ENCODE measurements around the gene HTRA2.

The HTRA2 gene

GRCh38 chr2:74516650-74517049 lies 13.1 kb upstream of the HTRA2 start:
- FAIRE-seq, result no peak

GRCh38 chr2:74522516-74522915 lies 7.2 kb upstream of the HTRA2 start:
- FAIRE-seq, result no peak

- no peak for FAIRE-seq
Observed at GRCh38 chr2:74524005-74524404, 5.7 kb upstream of the HTRA2 start.

- FAIRE-seq, result no peak
Observed at GRCh38 chr2:74524955-74525716, 4.6 kb upstream of the HTRA2 start.

GRCh38 chr2:74525717-74526648 lies 3.8 kb upstream of the HTRA2 start, which contains the start of gene DQX1:
Gene DQX1, minus strand, starts transcription at chr2:74526231. Its CDS starts 502 bp downstream, at chr2:74525729.
- peak; percentile 53 for FAIRE-seq

GRCh38 chr2:74526649-74527230 lies 3.0 kb upstream of the HTRA2 start:
- FAIRE-seq, result no peak

GRCh38 chr2:74527741-74528140 lies 2.0 kb upstream of the HTRA2 start:
- FAIRE-seq, result no peak

GRCh38 chr2:74528600-74529356 lies 955 bp upstream of the HTRA2 start:
- FAIRE-seq, result no peak

- no peak for FAIRE-seq
Observed at GRCh38 chr2:74530239-74531187, 780 bp downstream of the HTRA2 start.

- FAIRE-seq, result no peak
Observed at GRCh38 chr2:74531666-74532065, 1.9 kb downstream of the HTRA2 start.

- peak; percentile 84 for FAIRE-seq
Observed at GRCh38 chr2:74532222-74532621, 2.5 kb downstream of the HTRA2 start.

- FAIRE-seq, result no peak
Observed at GRCh38 chr2:74533464-74533863, 3.7 kb downstream of the HTRA2 start.

- no peak for FAIRE-seq
Observed at GRCh38 chr2:74534411-74534810, 4.7 kb downstream of the HTRA2 start.

GRCh38 chr2:74535440-74535965 lies 5.8 kb downstream of the HTRA2 start:
- no peak for FAIRE-seq

GRCh38 chr2:74536166-74536950 lies 6.6 kb downstream of the HTRA2 start:
- no peak for FAIRE-seq

GRCh38 chr2:74537140-74537539 lies 7.4 kb downstream of the HTRA2 start:
- FAIRE-seq, result no peak

GRCh38 chr2:74538881-74539339 lies 9.2 kb downstream of the HTRA2 start:
- FAIRE-seq, result no peak

GRCh38 chr2:74540291-74540690 lies 10.6 kb downstream of the HTRA2 start:
- no peak for FAIRE-seq

GRCh38 chr2:74542978-74543377 lies 13.2 kb downstream of the HTRA2 start:
- FAIRE-seq, result no peak

- no peak for FAIRE-seq
Observed at GRCh38 chr2:74544634-74545033, 14.9 kb downstream of the HTRA2 start.

Data from TTC549 (cell line).